AG09309 (cell line): ENCODE measurements around the gene DTHD1.

Experiments used
- DNase-seq: peaks from one replicate; pipeline ENCODE4 v3.0.0-alpha.2; 2010; ENCODE audit warnings: low read depth
- H3K4me3 ChIP-seq: 2 replicates; pipeline ENCODE4 v1.5.1; 2011; ENCODE audit warnings: mild to moderate bottlenecking, low read depth, low read length, moderate library complexity; ENCODE audit not compliant: control insufficient read depth
- CTCF ChIP-seq: IDR thresholded peaks from 2 replicates; pipeline ENCODE4 v1.5.1; 2011; ENCODE audit warnings: mild to moderate bottlenecking, low read depth, low read length, inconsistent platforms; ENCODE audit not compliant: insufficient read depth, control insufficient read depth; ENCODE audit errors: missing control alignments

The DTHD1 gene

GRCh38 chr4:36386691-36387090 is 105.3 kb downstream of the DTHD1 start:
- TF ChIP-seq CTCF = no peak
- DNase-seq = no peak
- H3K4me3 ChIP-seq = no peak overlapping the region

GRCh38 chr4:36388710-36389109 is 107.3 kb downstream of the DTHD1 start:
- no peak overlapping the region for H3K4me3 ChIP-seq
- TF ChIP-seq CTCF = no peak
- no peak for DNase-seq

- no peak for DNase-seq
- no peak for TF ChIP-seq CTCF
- H3K4me3 ChIP-seq = no peak overlapping the region
Measured at GRCh38 chr4:36391411-36391810, 110.0 kb downstream of the DTHD1 start.

GRCh38 chr4:36392024-36392423 is 110.6 kb downstream of the DTHD1 start:
- H3K4me3 ChIP-seq = no peak overlapping the region
- TF ChIP-seq CTCF = no peak
- DNase-seq = no peak

- no peak for TF ChIP-seq CTCF
- DNase-seq = no peak
- no peak overlapping the region for H3K4me3 ChIP-seq
Measured at GRCh38 chr4:36392916-36393315, 111.5 kb downstream of the DTHD1 start.
